NCI-H187 treated with DMSO at 0.1 percent for 48 hours (cell line): ENCODE data around the gene MFRP.
A peak's percentile ranks its signal among the peaks of the same experiment; 100 is the strongest.

Source experiments
- DNase-seq: peaks from one replicate; lab custom pipeline; 2025; lab: John Stamatoyannopoulos, UW

MFRP gene

GRCh38 chr11:119359365-119360214 is 13.1 kb upstream of the MFRP start:
- no peak for DNase-seq

GRCh38 chr11:119357074-119357473 is 10.6 kb upstream of the MFRP start:
- no peak for DNase-seq

- DNase-seq = no peak
Measured at GRCh38 chr11:119356349-119357031, 10.0 kb upstream of the MFRP start.

- DNase-seq = no peak
Measured at GRCh38 chr11:119355091-119355843, 8.8 kb upstream of the MFRP start.

GRCh38 chr11:119352857-119353260 is 6.4 kb upstream of the MFRP start:
- peak; percentile 36 for DNase-seq

GRCh38 chr11:119351232-119351631 is 4.7 kb upstream of the MFRP start:
- DNase-seq = no peak

GRCh38 chr11:119350302-119350701 is 3.8 kb upstream of the MFRP start:
- DNase-seq = no peak

- no peak for DNase-seq
Measured at GRCh38 chr11:119347940-119348605, 1.6 kb upstream of the MFRP start.

GRCh38 chr11:119347242-119347641 is 737 bp upstream of the MFRP start:
- no peak for DNase-seq

- DNase-seq = no peak
Measured at GRCh38 chr11:119345685-119346084, 820 bp downstream of the MFRP start.

GRCh38 chr11:119344291-119345010 is 2.1 kb downstream of the MFRP start:
- no peak for DNase-seq

GRCh38 chr11:119343726-119344125 is 2.8 kb downstream of the MFRP start:
- no peak for DNase-seq

- DNase-seq = no peak
Measured at GRCh38 chr11:119342362-119343130, 4.0 kb downstream of the MFRP start.

- no peak for DNase-seq
Measured at GRCh38 chr11:119342023-119342300, 4.5 kb downstream of the MFRP start.

GRCh38 chr11:119341222-119342022 is 5.1 kb downstream of the MFRP start:
- no peak for DNase-seq

- DNase-seq = no peak
Measured at GRCh38 chr11:119340335-119341221, 5.9 kb downstream of the MFRP start, which contains the start of gene C1QTNF5. TSS of gene C1QTNF5 (minus strand) at chr11:119340883. CDS start at chr11:119340397, 486 bp downstream.

- no peak for DNase-seq
Measured at GRCh38 chr11:119339589-119340334, 6.7 kb downstream of the MFRP start.

GRCh38 chr11:119338965-119339588 is 7.4 kb downstream of the MFRP start:
- no peak for DNase-seq
